HCT116 (cell line): Measurements from ENCODE around the gene TMSB4X. TPM values are rescaled to one million over a fixed set of nuclear protein-coding genes. Genes with fewer than 3 reads are reported as not detected.

Experiments
- ATAC-seq: fragments of 200-7000 bp; cut with Tn5 transposase; 2 replicates; pipeline ENCODE4 v1.9.1; 2020; ENCODE audit warnings: mild to moderate bottlenecking, moderate library complexity
- BruUV-seq: library from RNA; stranded (reverse); fragments of 400-500 nt; replicated peaks from 2 replicates; lab custom pipeline; 2021; lab: Mats Ljungman, UMichigan
- CTCF ChIA-PET: fragments of 300-600 bp; sonication (Branson Sonifier 250); formaldehyde crosslinking; loops from one replicate; lab custom pipeline; 2021; ENCODE audit warnings: antibody characterized with exemption; lab: Charles Lee
- POLR2A ChIA-PET: fragments of 300-600, 350-600 bp; sonication (Branson Sonifier 250); formaldehyde crosslinking; loops from one replicate; lab custom pipeline; 2021; ENCODE audit warnings: antibody characterized with exemption; lab: Charles Lee
- RAD21 ChIA-PET, 2 experiments: fragments of 300-600 bp; sonication (Branson Sonifier 250); formaldehyde crosslinking; loops; one replicate each; lab custom pipeline; 2023; ENCODE audit warnings: low total read pairs in 2 of 2; ENCODE audit not compliant: uncharacterized antibody in 2 of 2, unreplicated experiment in 2 of 2, low non-redundant PET in 1 of 2; lab: Charles Lee
- DNase-seq: peaks from one replicate; pipeline ENCODE4 v3.0.0-alpha.2; 2010; ENCODE audit warnings: low read depth, low spot score
- H2AFZ ChIP-seq: fragments of 200-600 bp; shearing (Covaris generic), sonication (generic); 2 replicates; pipeline ENCODE4 v1.6.1; 2017; ENCODE audit warnings: low read depth, mixed run types, mixed read lengths, antibody characterized with exemption, low read length; ENCODE audit not compliant: poor library complexity, severe bottlenecking
- H3K27ac ChIP-seq: 2 replicates; pipeline ENCODE4 v1.5.1; 2012; ENCODE audit warnings: low read depth, low read length
- H3K27me3 ChIP-seq: fragments of 200-600 bp; sonication (generic); 2 replicates; pipeline ENCODE4 v1.6.1; 2016; ENCODE audit warnings: mixed run types, low read length, mixed read lengths; ENCODE audit not compliant: insufficient read depth
- H3K36me3 ChIP-seq, 2 experiments: fragments of 200-500 bp in 1 of 2; fragments of 200-600 bp in 1 of 2; sonication (Bioruptor generic) in 1 of 2; sonication (generic) in 1 of 2; 2 replicates each; pipeline versions ENCODE4 v1.5.1 to v1.6.1; 2014 to 2016; ENCODE audit warnings: low read length in 2 of 2, inconsistent platforms in 1 of 2, mixed read lengths in 1 of 2, mixed run types in 1 of 2; ENCODE audit not compliant: insufficient read depth in 2 of 2, control insufficient read depth in 1 of 2
- H3K4me1 ChIP-seq, 2 experiments: fragments of 200-600 bp in 1 of 2; sonication (generic) in 1 of 2; 2 replicates each; pipeline versions ENCODE4 v1.5.1 to v1.6.1; 2012 to 2017; ENCODE audit warnings: low read length in 2 of 2, inconsistent platforms in 1 of 2, mild to moderate bottlenecking in 1 of 2, mixed read lengths in 1 of 2, mixed run types in 1 of 2, moderate library complexity in 1 of 2; ENCODE audit not compliant: insufficient read depth in 2 of 2, control insufficient read depth in 1 of 2
- H3K4me2 ChIP-seq: fragments of 200-600 bp; sonication (generic); 2 replicates; pipeline ENCODE4 v1.6.1; 2017; ENCODE audit warnings: mixed run types, low read length, mixed read lengths
- H3K4me3 ChIP-seq, 2 experiments: fragments of 200-600 bp in 1 of 2; sonication (generic) in 1 of 2; replicated peaks in 1 of 2; 2 replicates each; pipeline ENCODE4 v1.5.1; 2011 to 2016; ENCODE audit warnings: low read length in 2 of 2, control low read depth in 1 of 2, low read depth in 1 of 2, mild to moderate bottlenecking in 1 of 2, mixed read lengths in 1 of 2, mixed run types in 1 of 2
- H3K79me2 ChIP-seq: fragments of 200-600 bp; sonication (generic); 2 replicates; pipeline ENCODE4 v1.6.1; 2017; ENCODE audit warnings: mild to moderate bottlenecking, mixed run types, low read length, moderate library complexity, mixed read lengths; ENCODE audit not compliant: insufficient read depth
- H3K9ac ChIP-seq: fragments of 200-600 bp; sonication (generic); 2 replicates; pipeline ENCODE4 v1.6.1; 2016; ENCODE audit warnings: low read length, mixed read lengths
- H3K9me2 ChIP-seq: fragments of 200-600 bp; sonication (generic), shearing (Covaris generic); 2 replicates; pipeline ENCODE4 v1.6.1; 2017; ENCODE audit warnings: mixed run types, mild to moderate bottlenecking, moderate library complexity; ENCODE audit not compliant: insufficient read depth
- H3K9me3 ChIP-seq, 2 experiments: fragments of 200-500 bp in 1 of 2; fragments of 200-600 bp in 1 of 2; sonication (Bioruptor generic) in 1 of 2; sonication (generic) in 1 of 2; 2 replicates each; pipeline ENCODE4 v1.6.1; 2014 to 2017; ENCODE audit warnings: low read length in 2 of 2, mixed read lengths in 2 of 2, inconsistent platforms in 1 of 2, low read depth in 1 of 2, mild to moderate bottlenecking in 1 of 2, mixed run types in 1 of 2, moderate library complexity in 1 of 2; ENCODE audit not compliant: control insufficient read depth in 1 of 2, insufficient read depth in 1 of 2
- H4K20me1 ChIP-seq: fragments of 200-600 bp; sonication (generic), shearing (Covaris generic); 2 replicates; pipeline ENCODE4 v1.6.1; 2017; ENCODE audit warnings: mixed run types, mild to moderate bottlenecking, moderate library complexity; ENCODE audit not compliant: insufficient read depth
- ATF3 ChIP-seq: IDR thresholded peaks from 2 replicates; pipeline ENCODE4 v1.6.1; 2012
- CTCF ChIP-seq, 3 experiments: fragments of 200-600 bp in 1 of 3; sonication (generic) in 1 of 3; IDR thresholded peaks in 2 of 3; conservative IDR thresholded peaks in 1 of 3; 2 replicates each; pipeline ENCODE4 v1.5.1; 2012 to 2017; ENCODE audit warnings: low read depth in 2 of 3, low read length in 2 of 3, antibody characterized with exemption in 1 of 3, borderline replicate concordance in 1 of 3, control low read depth in 1 of 3, mild to moderate bottlenecking in 1 of 3, mixed read lengths in 1 of 3, mixed run types in 1 of 3, moderate library complexity in 1 of 3; ENCODE audit not compliant: insufficient read depth in 1 of 3
- EGR1 ChIP-seq: IDR thresholded peaks from 2 replicates; pipeline ENCODE4 v1.6.1; 2012; ENCODE audit warnings: low read depth
- JUND ChIP-seq: IDR thresholded peaks from 2 replicates; pipeline ENCODE4 v1.6.1; 2012
- RAD21 ChIP-seq: IDR thresholded peaks from 2 replicates; pipeline ENCODE4 v1.6.1; 2012; ENCODE audit warnings: low read depth, mild to moderate bottlenecking
- SRF ChIP-seq: IDR thresholded peaks from 2 replicates; pipeline ENCODE4 v1.6.1; 2012; ENCODE audit warnings: low read depth
- TCF7L2 ChIP-seq: IDR thresholded peaks from 2 replicates; pipeline ENCODE4 v1.7.0; 2011; ENCODE audit warnings: borderline replicate concordance, inconsistent platforms; ENCODE audit not compliant: insufficient read depth, insufficient read length; ENCODE audit errors: extremely low read depth
- YY1 ChIP-seq: IDR thresholded peaks from 2 replicates; pipeline ENCODE4 v1.6.1; 2011; ENCODE audit warnings: low read length, low read depth, moderate library complexity, mild to moderate bottlenecking; ENCODE audit not compliant: insufficient replicate concordance; ENCODE audit errors: extremely low read depth
- ZNF274 ChIP-seq: fragments of 200-500 bp; sonication (Bioruptor generic); IDR thresholded peaks from 2 replicates; pipeline ENCODE4 v1.6.1; 2014; ENCODE audit warnings: mild to moderate bottlenecking, low read depth, low read length, inconsistent platforms
- intact Hi-C: fragments of 100-400 bp; cut with micrococcal nuclease; formaldehyde crosslinking; loops from 2 replicates; pipeline ENCODE4 v1.10.0; 2022
- total RNA-seq: library from RNA; stranded (reverse); gene quantifications from one replicate; pipeline ENCODE4 v1.2.1, GENCODE V29; 2021; ENCODE audit not compliant: unreplicated experiment
- TF ChIP-seq, protein P1 (sequence below): IDR thresholded peaks from 2 replicates; pipeline ENCODE4 v1.6.1; 2012

Gene TMSB4X
- total RNA-seq, 1 experiment from 2014 or later, result 407 TPM

DNA sequence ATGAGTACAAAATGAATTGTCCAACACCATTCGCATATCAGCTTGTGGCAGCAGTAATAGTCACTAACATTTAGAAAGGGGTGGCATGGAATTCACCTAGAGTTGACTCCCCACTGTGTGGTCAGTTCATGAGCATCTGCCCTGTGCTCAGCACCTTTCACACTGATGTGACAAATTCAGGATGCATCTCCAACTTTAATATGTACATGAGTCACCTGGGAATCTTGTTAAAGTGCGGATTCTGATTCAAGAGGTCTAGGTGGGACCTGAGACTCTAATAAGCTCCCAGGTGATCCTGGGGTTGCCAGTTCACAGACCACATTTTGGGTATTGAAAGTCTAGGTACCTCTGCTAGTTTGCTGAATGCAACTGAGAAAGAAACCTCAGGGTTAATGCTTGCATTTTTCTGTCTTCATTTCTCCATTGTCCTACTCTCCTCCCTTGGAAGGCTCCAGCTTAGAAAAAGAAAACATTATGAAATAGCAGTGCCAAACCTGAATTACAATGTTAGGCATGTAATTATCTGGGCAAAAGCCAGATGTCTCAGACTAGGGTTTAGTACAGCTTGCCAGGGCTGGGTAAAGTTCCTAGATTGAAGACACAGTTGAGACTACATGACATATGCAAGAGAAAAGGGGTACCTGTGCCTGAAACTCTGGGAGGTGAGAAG is 32.7 kb downstream of the TMSB4X start:
- intact Hi-C loops, result no loop called here
- H4K20me1 ChIP-seq, result no peaks in the 10 kb centered on the region
- no peaks in the 10 kb centered on the region for H3K79me2 ChIP-seq
- TF ChIP-seq, protein P1, sequence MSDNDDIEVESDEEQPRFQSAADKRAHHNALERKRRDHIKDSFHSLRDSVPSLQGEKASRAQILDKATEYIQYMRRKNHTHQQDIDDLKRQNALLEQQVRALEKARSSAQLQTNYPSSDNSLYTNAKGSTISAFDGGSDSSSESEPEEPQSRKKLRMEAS, result no peak
- no peak for TF ChIP-seq ATF3
- TF ChIP-seq YY1, result no peak
- no peak for TF ChIP-seq ZNF274
- no peak for TF ChIP-seq CTCF (IDR thresholded peaks at IDR 0.05 in 2 of 3, conservative IDR thresholded peaks at IDR 0.05 in 1 of 3; ENCODE audit: borderline replicate concordance in 1 of 3, insufficient read depth in 1 of 3, low read depth in 2 of 3, low read length in 2 of 3)
- no peak for TF ChIP-seq RAD21
- TF ChIP-seq EGR1, result no peak
- no peak for TF ChIP-seq JUND
- TF ChIP-seq SRF, result no peak
- no peak for TF ChIP-seq TCF7L2
- TF ChIP-seq, all 23 proteins: peak for 0
- no peaks in the 10 kb centered on the region for H3K27me3 ChIP-seq
- H3K9me3 ChIP-seq, result no peaks in the 10 kb centered on the region
- RAD21 ChIA-PET, result no interaction called here
- H3K9ac ChIP-seq, result no peak overlapping the region
- CTCF ChIA-PET, result no interaction called here
- no peak overlapping the region for H3K4me2 ChIP-seq
- BruUV-seq, result no TSS peak
- no peak overlapping the region for H3K4me3 ChIP-seq
- H3K27ac ChIP-seq, result no peak overlapping the region
- H3K4me1 ChIP-seq, result no peaks in the 10 kb centered on the region; a peak in 1 of 4 replicates
- POLR2A ChIA-PET, result no interaction called here
- no peaks in the 10 kb centered on the region for H3K9me2 ChIP-seq
- ATAC-seq (no peak), DNase-seq (no peak)
- no peaks in the 10 kb centered on the region for H3K36me3 ChIP-seq
- no peak overlapping the region for H2AFZ ChIP-seq
